GM19438 (cell line): Measurements from ENCODE around the gene RBM25.
"Not testable (repeated sequence)": the region's sequence is repeated elsewhere in the genome, so short reads cannot be mapped to it uniquely, and the experiment has no call there.

Source experiments
- ATAC-seq: cut with Tn5 transposase; IDR thresholded peaks from one replicate; pipeline ENCODE4 v1.9.1; 2021; ENCODE audit warnings: low read depth; ENCODE audit not compliant: unreplicated experiment

Gene RBM25

DNA sequence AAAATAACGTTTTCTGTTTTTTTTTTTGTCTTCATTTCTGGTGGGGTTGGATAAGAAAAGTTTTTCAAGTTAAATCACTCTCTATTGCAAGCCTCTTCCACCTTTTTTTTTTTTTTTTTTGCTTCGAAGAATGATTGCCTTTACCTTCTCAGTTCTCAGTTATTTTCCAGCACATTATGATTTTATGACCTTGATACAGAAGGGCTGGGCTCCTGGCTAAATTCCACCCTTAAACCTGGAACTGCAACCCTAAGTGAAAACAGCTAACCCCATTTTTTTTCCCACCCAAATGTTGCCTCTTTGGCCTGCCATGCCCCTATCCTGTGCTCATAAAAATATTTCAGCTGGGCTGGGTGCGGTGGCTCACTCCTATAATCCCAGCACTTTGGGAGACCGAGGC, 109.4 kb downstream of the RBM25 start:
- ATAC-seq = no peak

- ATAC-seq = no peak
Observed at GRCh38 chr14:73168274-73168673, 109.9 kb downstream of the RBM25 start.

DNA sequence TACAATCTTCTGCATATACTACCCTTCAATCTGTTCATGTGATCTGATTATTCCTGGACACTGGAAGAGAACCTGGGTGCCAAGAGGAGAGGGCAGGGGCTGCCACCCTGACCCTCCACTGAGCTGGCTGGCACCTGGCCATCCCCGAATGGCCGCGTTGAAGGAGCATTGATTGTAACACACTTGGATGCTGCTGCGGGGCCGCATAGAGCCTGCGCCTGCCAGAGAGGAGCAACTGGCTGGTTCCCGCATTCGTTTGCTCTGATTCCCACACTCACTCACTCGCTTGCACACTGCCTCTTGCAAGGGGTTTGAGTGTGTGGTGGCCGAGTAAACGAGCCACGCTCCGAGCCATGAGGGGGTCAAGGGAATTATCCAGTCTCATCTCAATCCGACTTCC, 110.4 kb downstream of the RBM25 start:
- ATAC-seq = no peak

DNA sequence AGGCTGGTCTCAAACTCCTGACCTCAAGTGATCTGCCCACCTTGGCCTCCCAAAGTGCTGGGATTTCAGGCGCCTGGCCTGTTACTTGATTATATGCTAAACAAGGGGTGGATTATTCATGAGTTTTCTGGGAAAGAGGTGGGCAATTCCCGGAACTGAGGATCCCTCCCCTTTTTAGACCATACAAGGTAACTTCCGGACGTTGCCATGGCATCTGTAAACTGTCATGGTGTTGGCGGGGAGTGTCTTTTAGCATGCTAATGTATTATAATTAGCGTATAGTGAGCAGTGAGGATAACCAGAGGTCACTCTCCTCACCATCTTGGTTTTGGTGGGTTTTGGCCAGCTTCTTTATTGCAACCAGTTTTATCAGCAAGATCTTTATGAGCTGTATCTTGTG, 111.5 kb downstream of the RBM25 start:
- not testable (repeated sequence) for ATAC-seq

- ATAC-seq = no peak
Observed at GRCh38 chr14:73170686-73171085, 112.4 kb downstream of the RBM25 start.

DNA sequence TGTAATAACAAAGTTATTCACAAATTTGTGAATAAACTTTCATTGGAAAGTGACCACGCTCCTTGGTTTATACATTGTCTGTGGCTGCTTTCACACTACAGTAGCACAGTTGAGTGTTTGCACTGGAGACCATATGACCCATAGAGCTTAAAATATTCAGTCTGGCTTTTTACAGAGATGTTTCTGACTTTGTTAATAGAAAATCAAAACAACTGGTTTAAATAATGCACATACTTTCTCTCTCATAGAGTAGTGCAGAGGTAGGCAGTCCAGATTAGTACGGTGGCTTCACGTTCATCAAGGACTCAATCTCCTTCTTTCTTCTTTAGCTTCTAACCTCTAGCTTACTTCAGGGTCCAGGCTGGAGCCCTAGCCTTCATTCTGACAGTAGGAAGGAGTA, 114.2 kb downstream of the RBM25 start:
- no peak for ATAC-seq

GRCh38 chr14:73173092-73173735, 114.9 kb downstream of the RBM25 start:
- no peak for ATAC-seq
